DND-41 (cell line): Measurements from ENCODE around the gene ENTREP1.

ENCODE experiments used
- CTCF ChIP-seq: IDR thresholded peaks from 2 replicates; pipeline ENCODE4 v1.5.1; 2012; ENCODE audit warnings: borderline replicate concordance, low read length, moderate library complexity, mild to moderate bottlenecking; ENCODE audit not compliant: poor library complexity, severe bottlenecking; ENCODE audit errors: extremely low read depth
- EZH2 ChIP-seq: IDR thresholded peaks from 3 replicates; pipeline ENCODE4 v1.6.1; 2012; ENCODE audit warnings: borderline replicate concordance, low read depth, mild to moderate bottlenecking, moderate library complexity, low read length, inconsistent platforms; ENCODE audit not compliant: severe bottlenecking

GRCh38 chr9:69313175-69313574 lies 11.8 kb upstream of the ENTREP1 start:
- TF ChIP-seq CTCF (no peak), EZH2 (no peak)
